HuH-7 (cell line): ENCODE measurements around the gene CASQ2.

Source experiments
- DNase-seq: peaks from one replicate; pipeline ENCODE4 v3.0.0; 2011; ENCODE audit warnings: low spot score

CASQ2 gene

DNA sequence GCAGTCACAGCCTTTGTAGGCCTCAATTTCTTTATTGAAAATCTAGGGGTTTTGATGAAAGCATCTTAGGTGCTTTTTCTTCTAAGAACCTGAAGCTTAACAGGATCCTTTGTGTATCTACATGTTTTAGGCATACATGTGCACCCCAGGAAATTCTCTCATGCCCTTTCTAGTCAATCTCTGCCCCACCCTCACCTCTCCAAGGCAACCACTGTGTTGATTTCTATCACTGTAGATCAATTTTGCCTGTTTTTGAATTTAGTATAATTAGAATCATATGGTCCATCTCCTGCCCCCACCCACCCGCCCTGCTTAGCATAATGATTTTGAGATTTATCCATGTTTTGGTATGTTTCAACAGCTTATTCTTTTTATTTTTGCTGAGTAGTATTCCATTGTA is 107.4 kb downstream of the CASQ2 start:
- no peak for DNase-seq

GRCh38 chr1:115660151-115660550 is 108.4 kb downstream of the CASQ2 start:
- DNase-seq, result no peak

- no peak for DNase-seq
Measured at GRCh38 chr1:115658646-115659045, 109.9 kb downstream of the CASQ2 start.

- no peak for DNase-seq
Measured at GRCh38 chr1:115656461-115657077, 111.9 kb downstream of the CASQ2 start.

DNA sequence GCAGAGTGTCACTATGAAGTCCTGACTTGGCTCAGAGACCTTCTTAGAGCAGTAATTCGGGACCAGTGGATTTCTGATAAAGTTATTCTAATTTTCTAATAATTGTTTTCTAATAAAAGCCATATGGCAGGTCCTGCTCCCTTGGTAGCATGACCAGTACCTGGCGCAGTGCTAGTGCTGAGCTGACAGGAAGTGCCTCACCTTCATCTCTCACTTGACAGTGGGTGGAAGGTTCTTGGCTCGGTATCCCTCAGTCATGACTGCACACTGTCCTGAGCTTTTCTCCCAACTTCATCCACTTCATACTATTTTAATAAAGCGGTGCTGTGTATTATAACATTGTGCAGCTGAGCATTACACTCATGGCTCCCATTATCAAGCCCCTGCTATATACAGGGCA is 112.6 kb downstream of the CASQ2 start:
- no peak for DNase-seq

DNA sequence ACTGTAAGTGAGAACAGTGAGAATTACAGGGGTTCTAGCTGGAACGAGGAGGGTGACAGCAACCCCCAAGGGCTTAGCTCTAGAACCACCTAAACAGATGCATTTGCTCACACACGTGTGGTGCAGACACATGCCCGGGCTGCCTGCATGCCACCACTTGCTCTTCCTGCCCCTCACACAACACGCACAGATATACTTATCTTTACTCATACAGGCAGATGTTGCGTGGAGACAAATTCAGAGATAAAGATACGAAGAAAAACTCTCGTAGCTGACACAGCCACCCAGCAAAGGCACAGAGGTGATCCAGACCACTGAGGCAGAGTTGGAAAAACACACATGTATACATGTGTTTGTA is 113.2 kb downstream of the CASQ2 start:
- no peak for DNase-seq

DNA sequence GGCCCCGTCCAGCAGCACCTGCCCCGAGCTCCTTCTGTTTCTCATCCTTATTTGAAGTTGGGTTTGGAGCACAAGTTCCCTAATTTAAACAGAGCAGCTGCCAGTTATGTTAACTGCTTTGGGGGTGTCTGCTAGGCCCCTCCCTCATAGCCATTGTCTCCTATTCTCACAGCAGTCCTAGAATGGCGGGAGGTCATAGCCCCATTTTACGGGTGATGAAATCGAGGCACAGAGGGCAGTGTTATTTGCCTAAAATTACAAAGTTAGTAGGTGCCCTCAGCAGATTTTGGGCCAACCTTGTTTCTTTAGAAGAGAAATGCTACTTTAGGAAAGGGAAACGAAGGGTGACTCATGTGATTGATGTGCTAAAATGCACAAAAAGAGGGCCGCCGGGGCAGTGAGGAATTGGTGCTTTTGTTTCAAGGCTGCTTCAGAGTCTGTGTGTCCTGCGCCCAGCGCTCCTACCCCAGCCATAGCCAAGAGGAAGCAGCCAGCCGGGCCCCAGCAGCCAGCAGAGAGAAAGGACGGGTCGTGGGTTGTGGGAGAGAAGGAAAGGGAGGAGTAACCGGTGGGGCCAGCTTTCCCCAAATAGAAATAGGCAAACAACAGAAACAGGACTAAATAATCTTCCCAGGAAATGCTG is 113.7 kb downstream of the CASQ2 start:
- DNase-seq, result no peak

DNA sequence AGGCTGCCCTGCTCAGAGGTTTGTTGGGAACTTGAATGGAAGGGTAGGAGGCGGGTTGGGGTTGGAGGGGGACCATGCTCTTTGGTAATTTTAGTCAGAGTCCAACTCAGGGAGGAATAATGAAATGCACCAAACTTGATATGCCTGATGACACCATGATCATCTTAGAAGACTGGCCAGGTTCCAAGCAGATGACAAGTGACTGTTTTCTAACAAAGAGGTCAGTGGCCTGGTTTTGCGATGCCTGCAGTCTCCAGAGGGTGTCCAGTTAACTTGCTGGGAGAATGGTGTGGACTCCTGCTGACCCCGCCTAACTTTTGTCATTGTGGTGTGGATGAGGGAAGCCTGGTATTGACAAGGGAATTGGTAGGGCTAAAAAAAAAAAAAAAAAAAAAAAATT is 114.4 kb downstream of the CASQ2 start:
- no peak for DNase-seq

DNA sequence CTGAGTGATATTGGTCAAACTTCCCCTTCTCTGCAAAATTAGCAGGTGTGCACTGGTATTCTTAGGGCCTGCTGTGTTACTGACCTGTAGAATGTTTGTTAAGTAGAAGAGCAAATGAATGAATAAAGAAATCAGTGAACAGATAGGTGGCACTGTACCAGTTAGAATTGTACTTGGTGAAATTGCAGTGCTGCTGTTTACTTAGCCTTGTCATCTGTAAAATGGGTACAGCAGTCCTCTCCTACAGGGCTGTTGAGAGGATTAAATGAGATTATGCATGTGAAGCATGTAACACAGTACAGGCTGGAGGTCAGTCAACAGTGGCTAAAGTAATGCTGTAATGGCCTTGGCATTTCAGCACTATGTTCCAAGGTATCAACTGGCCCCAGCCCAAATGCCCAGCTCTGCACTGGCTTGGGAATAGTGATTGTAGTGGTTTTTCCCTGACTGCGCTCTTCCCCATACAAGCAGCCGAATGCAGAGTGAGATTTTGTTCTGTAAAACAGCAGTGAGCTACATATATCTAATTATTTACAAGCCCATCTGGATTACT is 116.2 kb downstream of the CASQ2 start:
- DNase-seq, result no peak

GRCh38 chr1:115651391-115651790 is 117.1 kb downstream of the CASQ2 start:
- DNase-seq, result no peak

DNA sequence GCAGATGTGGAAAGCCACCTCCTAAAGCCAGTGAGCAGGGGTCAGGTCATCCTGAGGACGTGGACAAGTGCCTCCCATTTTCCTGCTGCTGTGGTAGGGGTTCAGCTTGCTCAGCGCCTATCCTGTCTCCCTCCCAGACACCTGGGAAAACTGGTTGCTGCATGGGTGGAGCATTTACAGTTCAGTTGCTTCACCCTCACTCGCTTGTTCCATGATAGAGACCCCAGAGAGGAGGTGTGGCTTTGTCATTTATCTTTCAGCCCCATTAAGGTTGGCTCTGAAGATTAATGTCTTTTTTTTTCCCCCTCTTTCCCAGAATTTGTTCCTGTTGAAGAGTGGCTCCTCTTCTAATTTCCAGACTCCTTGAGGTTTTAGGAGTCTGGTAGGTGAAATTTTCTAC is 117.6 kb downstream of the CASQ2 start:
- no peak for DNase-seq
